ENCODE data around the gene SLC6A19.

- no peak for TF ChIP-seq GATA2 (IDR thresholded peaks at IDR 0.05; ENCODE audit: low read depth, low read length)
- TF ChIP-seq GATA3 (IDR thresholded peaks at IDR 0.05; ENCODE audit: low read depth, low read length) = no peak
Measured at GRCh38 chr5:1178529-1179382, 22.6 kb upstream of the SLC6A19 start.
